ENCODE measurements around the gene ENDOV.

ENDOV gene

DNA sequence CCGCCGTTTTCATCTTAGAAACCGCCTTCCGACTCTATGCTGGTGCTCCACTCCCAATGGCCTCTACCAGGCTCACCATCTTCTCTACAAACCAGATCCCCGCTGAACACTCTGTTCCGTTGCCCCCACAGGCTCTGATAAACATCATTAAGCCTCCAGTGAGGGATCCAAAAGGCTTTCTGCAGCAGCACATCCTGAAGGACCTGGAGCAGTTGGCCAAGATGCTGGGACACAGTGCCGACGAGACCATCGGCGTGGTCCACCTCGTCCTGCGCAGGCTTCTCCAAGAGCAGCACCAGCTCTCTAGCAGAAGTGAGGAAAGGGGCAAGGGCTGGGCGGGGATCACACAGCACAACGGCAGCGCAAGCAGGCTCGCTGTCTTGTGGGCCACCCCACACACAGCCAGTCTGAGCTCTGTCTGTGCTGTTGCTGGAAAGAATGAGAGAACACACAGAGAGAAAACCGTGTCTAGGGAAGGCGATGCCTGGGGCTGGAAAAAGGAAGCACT, 33.5 kb upstream of the ENDOV start:
- TF ChIP-seq, protein P1, sequence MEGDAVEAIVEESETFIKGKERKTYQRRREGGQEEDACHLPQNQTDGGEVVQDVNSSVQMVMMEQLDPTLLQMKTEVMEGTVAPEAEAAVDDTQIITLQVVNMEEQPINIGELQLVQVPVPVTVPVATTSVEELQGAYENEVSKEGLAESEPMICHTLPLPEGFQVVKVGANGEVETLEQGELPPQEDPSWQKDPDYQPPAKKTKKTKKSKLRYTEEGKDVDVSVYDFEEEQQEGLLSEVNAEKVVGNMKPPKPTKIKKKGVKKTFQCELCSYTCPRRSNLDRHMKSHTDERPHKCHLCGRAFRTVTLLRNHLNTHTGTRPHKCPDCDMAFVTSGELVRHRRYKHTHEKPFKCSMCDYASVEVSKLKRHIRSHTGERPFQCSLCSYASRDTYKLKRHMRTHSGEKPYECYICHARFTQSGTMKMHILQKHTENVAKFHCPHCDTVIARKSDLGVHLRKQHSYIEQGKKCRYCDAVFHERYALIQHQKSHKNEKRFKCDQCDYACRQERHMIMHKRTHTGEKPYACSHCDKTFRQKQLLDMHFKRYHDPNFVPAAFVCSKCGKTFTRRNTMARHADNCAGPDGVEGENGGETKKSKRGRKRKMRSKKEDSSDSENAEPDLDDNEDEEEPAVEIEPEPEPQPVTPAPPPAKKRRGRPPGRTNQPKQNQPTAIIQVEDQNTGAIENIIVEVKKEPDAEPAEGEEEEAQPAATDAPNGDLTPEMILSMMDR (IDR thresholded peaks at IDR 0.05; ENCODE audit: low read depth, low read length), result no peak

DNA sequence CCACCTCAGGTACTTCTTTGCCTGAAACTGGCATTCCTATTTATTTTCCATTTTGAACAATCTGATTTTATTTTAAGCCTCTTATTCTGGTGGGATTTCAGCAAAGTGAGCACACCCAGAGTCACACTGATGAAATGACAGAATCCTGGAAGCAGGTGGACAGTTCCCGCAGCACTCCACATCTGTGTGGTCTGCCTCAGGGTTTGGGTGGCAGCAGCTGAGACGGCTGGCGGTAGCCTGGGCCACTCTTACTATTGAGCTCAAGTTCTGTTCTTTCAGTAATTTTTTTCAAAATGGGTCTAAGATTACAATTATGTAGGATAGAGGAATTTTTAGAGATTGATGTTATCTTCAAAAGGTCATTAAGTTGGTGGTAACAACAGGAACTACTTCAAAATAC, 32.5 kb upstream of the ENDOV start:
- H3K4me3 ChIP-seq (ENCODE audit: low read depth, low read length), result no peak overlapping the region
- TF ChIP-seq, protein P1 (IDR thresholded peaks at IDR 0.05; ENCODE audit: low read depth, low read length), result no peak

More for the DNA sequence above, 33.5 kb upstream of the ENDOV start:
- H3K4me3 ChIP-seq (ENCODE audit: low read depth, low read length), result no peak overlapping the region

DNA sequence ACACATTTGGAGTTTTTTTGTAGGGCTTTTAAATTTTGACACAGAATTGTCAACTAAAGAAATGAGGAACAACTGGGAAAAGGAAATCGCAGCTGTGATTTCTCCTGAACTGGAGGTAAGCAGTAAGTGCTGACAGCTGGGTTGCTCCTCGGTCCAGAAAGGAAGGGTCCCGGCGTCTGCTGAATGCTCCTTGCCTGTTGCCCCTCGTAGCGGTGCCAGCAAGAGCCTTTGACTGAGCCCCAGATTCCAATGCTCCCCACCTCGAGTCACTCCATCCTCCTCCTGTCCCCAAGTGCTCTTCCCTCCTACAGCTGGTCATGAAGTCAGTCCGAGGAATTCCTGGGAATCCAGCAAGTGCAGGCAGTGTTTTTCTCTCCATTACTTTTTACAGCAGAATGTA, 32.0 kb upstream of the ENDOV start:
- TF ChIP-seq, protein P1 (IDR thresholded peaks at IDR 0.05; ENCODE audit: low read depth, low read length), result no peak
- H3K4me3 ChIP-seq (ENCODE audit: low read depth, low read length), result no peak overlapping the region

DNA sequence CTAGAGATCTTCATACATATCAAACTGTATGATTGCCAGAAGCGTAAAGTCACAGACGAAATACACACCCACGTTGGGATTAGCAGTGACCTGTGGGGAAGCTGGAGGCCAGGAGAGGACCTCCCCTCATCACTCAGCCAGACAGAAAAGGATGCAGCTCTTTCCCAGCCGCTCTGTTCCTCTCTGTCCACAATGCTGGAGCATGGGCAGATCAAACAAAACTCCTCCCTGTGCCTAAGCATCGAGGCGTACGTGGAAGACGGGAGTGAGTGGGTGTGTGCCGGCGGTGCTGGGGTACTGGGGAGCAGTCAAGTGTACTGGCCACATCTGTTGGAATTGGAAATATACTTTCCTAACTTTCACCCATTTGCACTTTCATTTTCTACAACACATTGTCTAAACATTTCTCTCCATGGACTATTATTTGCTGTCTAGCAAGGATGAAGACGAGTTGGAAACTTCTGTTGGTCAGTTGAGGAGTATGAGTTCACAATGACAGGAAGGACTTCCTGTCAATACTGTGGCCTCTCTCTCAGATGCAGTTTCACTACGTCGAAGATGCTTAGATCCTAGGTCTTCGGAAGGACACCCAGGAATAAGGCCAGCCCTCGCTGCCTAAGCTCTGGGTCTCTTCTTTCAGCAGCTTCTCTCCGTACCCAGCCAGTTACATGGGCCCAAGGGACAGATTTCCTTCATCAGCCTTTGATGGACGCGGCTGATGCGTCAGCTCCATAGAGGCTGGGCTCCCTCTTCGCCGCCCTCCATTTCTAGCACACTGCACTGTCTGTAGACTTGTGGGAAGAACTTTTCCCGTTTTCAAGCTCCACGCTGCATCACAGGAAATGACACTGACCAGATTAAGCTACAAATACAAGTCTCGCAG, 30.6 kb upstream of the ENDOV start:
- TF ChIP-seq, protein P1 (IDR thresholded peaks at IDR 0.05; ENCODE audit: low read depth, low read length), result no peak
- H3K4me3 ChIP-seq (ENCODE audit: low read depth, low read length), result no peak overlapping the region

DNA sequence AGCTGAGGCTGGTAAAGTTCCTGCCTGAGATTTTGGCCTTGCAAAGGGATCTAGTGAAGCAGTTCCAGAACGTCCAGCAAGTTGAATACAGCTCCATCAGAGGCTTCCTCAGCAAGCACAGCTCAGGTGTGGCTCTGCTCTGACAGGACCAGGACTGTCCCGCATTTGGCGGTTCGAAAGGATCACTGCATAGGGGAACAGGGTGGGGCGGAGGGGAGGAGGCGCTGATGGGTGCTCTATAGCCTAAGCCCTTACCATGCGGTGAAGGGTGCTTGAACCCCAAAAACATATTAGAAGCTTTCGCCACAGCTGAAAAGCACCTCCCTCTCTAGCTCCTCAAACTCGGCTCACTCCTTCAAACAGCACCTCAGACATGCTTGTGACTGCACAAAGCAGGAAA, 29.9 kb upstream of the ENDOV start:
- TF ChIP-seq, protein P1 (IDR thresholded peaks at IDR 0.05; ENCODE audit: low read depth, low read length), result no peak
- H3K4me3 ChIP-seq (ENCODE audit: low read depth, low read length), result no peak overlapping the region

DNA sequence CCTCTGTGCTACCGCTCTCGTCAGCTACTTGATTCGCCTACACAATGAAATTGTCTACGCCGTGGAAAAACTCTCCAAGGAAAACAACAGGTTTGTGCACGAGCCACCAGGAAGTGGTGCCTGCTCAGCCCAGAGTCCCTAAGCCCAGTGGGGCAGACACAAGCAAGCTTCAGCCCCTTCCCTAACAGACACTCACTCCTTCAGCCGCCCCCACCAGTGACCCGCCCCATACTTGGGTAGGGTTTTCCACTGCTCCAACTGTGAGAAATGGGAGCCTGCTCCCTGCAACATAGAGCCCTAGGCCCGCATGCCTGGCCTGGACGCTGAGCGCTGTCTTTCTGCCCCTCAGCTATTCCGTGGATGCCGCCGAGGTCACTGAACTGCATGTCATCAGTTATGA, 28.6 kb upstream of the ENDOV start:
- no peak overlapping the region for H3K4me3 ChIP-seq (ENCODE audit: low read depth, low read length)
- TF ChIP-seq, protein P1 (IDR thresholded peaks at IDR 0.05; ENCODE audit: low read depth, low read length), result no peak

DNA sequence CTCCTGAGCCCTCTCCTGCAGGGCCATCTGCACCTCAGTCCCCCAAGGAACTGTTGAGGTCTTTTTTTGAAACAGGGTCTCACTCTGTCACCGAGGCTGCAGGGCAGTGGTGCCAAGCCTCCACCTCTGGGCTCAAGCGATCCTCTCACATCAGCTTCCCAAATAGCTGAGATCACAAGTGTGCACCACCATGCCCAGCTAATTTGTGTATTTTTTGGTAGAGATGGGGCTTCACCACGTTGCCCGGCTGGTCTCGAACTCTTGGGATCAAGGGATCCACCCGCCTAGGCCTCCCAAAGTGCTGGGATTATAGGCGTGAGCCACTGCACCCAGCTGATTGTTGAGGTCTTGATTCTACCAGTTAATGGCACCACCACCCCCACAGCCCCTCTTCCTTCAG, 27.9 kb upstream of the ENDOV start:
- TF ChIP-seq, protein P1 (IDR thresholded peaks at IDR 0.05; ENCODE audit: low read depth, low read length), result no peak

More for the DNA sequence above, 27.9 kb upstream of the ENDOV start:
- no peak overlapping the region for H3K4me3 ChIP-seq (ENCODE audit: low read depth, low read length)

Data from WI38 (cell line).